HepG2 (cell line): Measurements from ENCODE around the gene MIER1.
A peak's percentile ranks its signal among the peaks of the same experiment; 100 is the strongest.

Experiments
- CBX5 ChIP-seq: sonication (generic); formaldehyde crosslinking; IDR thresholded peaks from 2 replicates; pipeline ENCODE4 v1.4.0; 2020; ENCODE audit warnings: missing genetic modification reagents, borderline replicate concordance
- CCAR2 ChIP-seq: fragments of 200-400 bp; formaldehyde crosslinking; optimal IDR thresholded peaks from 2 replicates; pipeline ENCODE3; 2018; ENCODE audit warnings: low read depth, mild to moderate bottlenecking, low read length, moderate library complexity
- CTCF ChIP-seq: sonication (generic); formaldehyde crosslinking; IDR thresholded peaks from 2 replicates; pipeline ENCODE4 v1.5.0; 2020; ENCODE audit warnings: mild to moderate bottlenecking, missing genetic modification reagents, moderate library complexity
- FOSL1 ChIP-seq: sonication (generic); formaldehyde crosslinking; IDR thresholded peaks from 2 replicates; pipeline ENCODE4 v1.9.0; 2021; ENCODE audit warnings: missing genetic modification reagents, borderline replicate concordance
- KLF6 ChIP-seq: IDR thresholded peaks from 2 replicates; pipeline ENCODE4 v1.8.0; 2016; ENCODE audit warnings: missing biosample characterization, missing genetic modification reagents
- NR2C2 ChIP-seq: sonication (generic); formaldehyde crosslinking; IDR thresholded peaks from 2 replicates; pipeline ENCODE4 v1.4.0; 2020; ENCODE audit warnings: missing genetic modification reagents, mild to moderate bottlenecking, moderate library complexity, borderline replicate concordance
- POLR2A ChIP-seq, 2 experiments: IDR thresholded peaks; 2 replicates each; pipeline ENCODE4 v1.6.1; 2011; ENCODE audit warnings: low read depth in 2 of 2, low read length in 2 of 2, mild to moderate bottlenecking in 1 of 2, moderate library complexity in 1 of 2; ENCODE audit not compliant: insufficient read depth in 1 of 2
- SRF ChIP-seq: IDR thresholded peaks from 2 replicates; pipeline ENCODE4 v1.6.1; 2011; ENCODE audit warnings: mild to moderate bottlenecking, low read depth, low read length, moderate library complexity
- TAF15 ChIP-seq: fragments of 200-400 bp; formaldehyde crosslinking; IDR thresholded peaks from one replicate; pipeline ENCODE4 v1.6.1; 2018; ENCODE audit warnings: mild to moderate bottlenecking, low read depth, low read length; ENCODE audit not compliant: poor library complexity, severe bottlenecking
- TF ChIP-seq, protein P1 (sequence below): IDR thresholded peaks from 2 replicates; pipeline ENCODE4 v1.6.1; 2012; ENCODE audit warnings: inconsistent platforms
- TF ChIP-seq, protein P2 (sequence below): sonication (generic); formaldehyde crosslinking; IDR thresholded peaks from 2 replicates; pipeline ENCODE4 v1.4.0; 2020; ENCODE audit warnings: missing genetic modification reagents

GRCh38 chr1:66944330-66945274 is 19.8 kb downstream of the MIER1 start:
- no peak for TF ChIP-seq KLF6 (CRISPR knock-in tag)
- TF ChIP-seq CTCF (CRISPR knock-in tag) = no peak
- TF ChIP-seq TAF15 = no peak
- no peak for TF ChIP-seq CCAR2
- TF ChIP-seq CBX5 (CRISPR knock-in tag) = no peak
- TF ChIP-seq POLR2A (IDR thresholded peaks at IDR 0.05; ENCODE audit: insufficient read depth in 1 of 2, low read depth in 2 of 2, low read length in 2 of 2) = no peak
- TF ChIP-seq NR2C2 (CRISPR knock-in tag) = no peak
- TF ChIP-seq, protein P1, sequence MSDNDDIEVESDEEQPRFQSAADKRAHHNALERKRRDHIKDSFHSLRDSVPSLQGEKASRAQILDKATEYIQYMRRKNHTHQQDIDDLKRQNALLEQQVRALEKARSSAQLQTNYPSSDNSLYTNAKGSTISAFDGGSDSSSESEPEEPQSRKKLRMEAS = no peak
- peak; percentile 77 for TF ChIP-seq FOSL1
- TF ChIP-seq, protein P2, sequence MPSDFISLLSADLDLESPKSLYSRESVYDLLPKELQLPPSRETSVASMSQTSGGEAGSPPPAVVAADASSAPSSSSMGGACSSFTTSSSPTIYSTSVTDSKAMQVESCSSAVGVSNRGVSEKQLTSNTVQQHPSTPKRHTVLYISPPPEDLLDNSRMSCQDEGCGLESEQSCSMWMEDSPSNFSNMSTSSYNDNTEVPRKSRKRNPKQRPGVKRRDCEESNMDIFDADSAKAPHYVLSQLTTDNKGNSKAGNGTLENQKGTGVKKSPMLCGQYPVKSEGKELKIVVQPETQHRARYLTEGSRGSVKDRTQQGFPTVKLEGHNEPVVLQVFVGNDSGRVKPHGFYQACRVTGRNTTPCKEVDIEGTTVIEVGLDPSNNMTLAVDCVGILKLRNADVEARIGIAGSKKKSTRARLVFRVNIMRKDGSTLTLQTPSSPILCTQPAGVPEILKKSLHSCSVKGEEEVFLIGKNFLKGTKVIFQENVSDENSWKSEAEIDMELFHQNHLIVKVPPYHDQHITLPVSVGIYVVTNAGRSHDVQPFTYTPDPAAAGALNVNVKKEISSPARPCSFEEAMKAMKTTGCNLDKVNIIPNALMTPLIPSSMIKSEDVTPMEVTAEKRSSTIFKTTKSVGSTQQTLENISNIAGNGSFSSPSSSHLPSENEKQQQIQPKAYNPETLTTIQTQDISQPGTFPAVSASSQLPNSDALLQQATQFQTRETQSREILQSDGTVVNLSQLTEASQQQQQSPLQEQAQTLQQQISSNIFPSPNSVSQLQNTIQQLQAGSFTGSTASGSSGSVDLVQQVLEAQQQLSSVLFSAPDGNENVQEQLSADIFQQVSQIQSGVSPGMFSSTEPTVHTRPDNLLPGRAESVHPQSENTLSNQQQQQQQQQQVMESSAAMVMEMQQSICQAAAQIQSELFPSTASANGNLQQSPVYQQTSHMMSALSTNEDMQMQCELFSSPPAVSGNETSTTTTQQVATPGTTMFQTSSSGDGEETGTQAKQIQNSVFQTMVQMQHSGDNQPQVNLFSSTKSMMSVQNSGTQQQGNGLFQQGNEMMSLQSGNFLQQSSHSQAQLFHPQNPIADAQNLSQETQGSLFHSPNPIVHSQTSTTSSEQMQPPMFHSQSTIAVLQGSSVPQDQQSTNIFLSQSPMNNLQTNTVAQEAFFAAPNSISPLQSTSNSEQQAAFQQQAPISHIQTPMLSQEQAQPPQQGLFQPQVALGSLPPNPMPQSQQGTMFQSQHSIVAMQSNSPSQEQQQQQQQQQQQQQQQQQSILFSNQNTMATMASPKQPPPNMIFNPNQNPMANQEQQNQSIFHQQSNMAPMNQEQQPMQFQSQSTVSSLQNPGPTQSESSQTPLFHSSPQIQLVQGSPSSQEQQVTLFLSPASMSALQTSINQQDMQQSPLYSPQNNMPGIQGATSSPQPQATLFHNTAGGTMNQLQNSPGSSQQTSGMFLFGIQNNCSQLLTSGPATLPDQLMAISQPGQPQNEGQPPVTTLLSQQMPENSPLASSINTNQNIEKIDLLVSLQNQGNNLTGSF (CRISPR knock-in tag) = no peak
- no peak for TF ChIP-seq SRF
